A673 (cell line): ENCODE data around the gene BDNF. TPM values are rescaled to one million over a fixed set of nuclear protein-coding genes. Genes with fewer than 3 reads are reported as not detected.

Experiments used
- BruUV-seq: library from RNA; stranded (reverse); fragments of 400-500 nt; replicated peaks from 2 replicates; lab custom pipeline; 2021; lab: Mats Ljungman, UMichigan
- CTCF ChIA-PET: fragments of 300-600 bp; sonication (Branson Sonifier 250); formaldehyde crosslinking; loops from one replicate; lab custom pipeline; 2022; ENCODE audit warnings: antibody characterized with exemption; lab: Charles Lee
- POLR2A ChIA-PET: fragments of 300-600 bp; sonication (Branson Sonifier 250); formaldehyde crosslinking; loops from one replicate; lab custom pipeline; 2022; ENCODE audit warnings: antibody characterized with exemption; ENCODE audit not compliant: low non-redundant PET; lab: Charles Lee
- DNase-seq: peaks from one replicate; pipeline ENCODE4 v3.0.0-alpha.2; 2015; ENCODE audit warnings: low spot score
- H3K27ac ChIP-seq: fragments of 200-600 bp; sonication (generic); 2 replicates; pipeline ENCODE4 v1.5.1; 2016; ENCODE audit warnings: mixed run types, low read depth, mild to moderate bottlenecking, mixed read lengths, antibody characterized with exemption, low read length; ENCODE audit not compliant: poor library complexity, severe bottlenecking
- H3K27me3 ChIP-seq: fragments of 200-600 bp; sonication (generic); replicated peaks from 2 replicates; pipeline ENCODE4 v1.6.1; 2017; ENCODE audit warnings: mixed run types, low read depth, mild to moderate bottlenecking, mixed read lengths, antibody characterized with exemption, low read length; ENCODE audit not compliant: insufficient read depth, poor library complexity
- H3K36me3 ChIP-seq: fragments of 200-600 bp; sonication (generic); 2 replicates; pipeline ENCODE4 v1.6.1; 2016; ENCODE audit warnings: mixed run types, mild to moderate bottlenecking, mixed read lengths, antibody characterized with exemption, low read length; ENCODE audit not compliant: insufficient read depth, poor library complexity, severe bottlenecking
- H3K4me1 ChIP-seq: fragments of 200-600 bp; sonication (generic); 2 replicates; pipeline ENCODE4 v1.6.1; 2017; ENCODE audit warnings: mixed run types, mild to moderate bottlenecking, mixed read lengths, antibody characterized with exemption, low read length; ENCODE audit not compliant: insufficient read depth, poor library complexity, severe bottlenecking
- H3K4me3 ChIP-seq: fragments of 200-600 bp; sonication (generic); 2 replicates; pipeline ENCODE4 v1.5.1; 2016; ENCODE audit warnings: low read depth, mixed run types, mild to moderate bottlenecking, mixed read lengths, low read length; ENCODE audit not compliant: poor library complexity, severe bottlenecking
- H3K9me3 ChIP-seq: fragments of 200-600 bp; sonication (generic); 2 replicates; pipeline ENCODE4 v1.6.1; 2016; ENCODE audit warnings: mixed run types, low read depth, mild to moderate bottlenecking, mixed read lengths, antibody characterized with exemption, low read length; ENCODE audit not compliant: poor library complexity, severe bottlenecking
- CTCF ChIP-seq: fragments of 300-800, 200-600 bp; sonication (generic); conservative IDR thresholded peaks from 2 replicates; pipeline ENCODE4 v1.5.1; 2017; ENCODE audit warnings: low read depth, mild to moderate bottlenecking, antibody characterized with exemption, low read length, moderate library complexity, mixed read lengths
- EZH2 ChIP-seq: fragments of 200-600 bp; sonication (generic); IDR thresholded peaks from 2 replicates; pipeline ENCODE4 v1.6.1; 2017; ENCODE audit warnings: borderline replicate concordance, low read depth, mild to moderate bottlenecking, mixed read lengths, antibody characterized with exemption, low read length; ENCODE audit not compliant: poor library complexity, severe bottlenecking
- intact Hi-C: fragments of 100-400 bp; cut with micrococcal nuclease; formaldehyde crosslinking; loops from one replicate; pipeline ENCODE4 v1.10.0; 2022; ENCODE audit not compliant: unreplicated experiment
- total RNA-seq: library from RNA; stranded (reverse); gene quantifications from 2 replicates; pipeline ENCODE4 v1.2.3, GENCODE V29; 2021

The BDNF gene
- total RNA-seq, 1 experiment from 2014 or later = 0.09 TPM

- Histone ChIP-seq H3K27me3 (peaks cover 92% of the 10 kb centered on the region), H3K9me3 (no peaks in the 10 kb centered on the region), H3K27ac (no peak overlapping the region), H3K4me1 (no peaks in the 10 kb centered on the region), H3K4me3 (no peak overlapping the region), H3K36me3 (no peaks in the 10 kb centered on the region)
- intact Hi-C loops = no loop called here
- ChIA-PET CTCF (no interaction called here), POLR2A (no interaction called here)
- DNase-seq = no peak
- TF ChIP-seq EZH2 (no peak), CTCF (no peak)
- BruUV-seq = no TSS peak
Observed at GRCh38 chr11:27608951-27609350, 91.3 kb downstream of the BDNF start.

- H3K36me3 ChIP-seq = no peaks in the 10 kb centered on the region
- TF ChIP-seq CTCF (no peak), EZH2 (no peak)
- no peak overlapping the region for H3K27ac ChIP-seq
- intact Hi-C loops = no loop called here
- no peaks in the 10 kb centered on the region for H3K9me3 ChIP-seq
- peaks cover 74% of the 10 kb centered on the region for H3K27me3 ChIP-seq
- no peaks in the 10 kb centered on the region for H3K4me1 ChIP-seq
- DNase-seq = no peak
- H3K4me3 ChIP-seq = no peak overlapping the region
- CTCF ChIA-PET = no interaction called here
- BruUV-seq = no TSS peak
- POLR2A ChIA-PET = no interaction called here
Observed at GRCh38 chr11:27605422-27605821, 94.8 kb downstream of the BDNF start.

Other genes starting within 250 kb of the BDNF start
- gene LGR4, start 227.7 kb downstream of the BDNF start, total RNA-seq = 24.7 and 27.9 TPM in 2 replicates
- gene LIN7C, start 193.7 kb downstream of the BDNF start, total RNA-seq = 114 and 131 TPM in 2 replicates